A549 treated with CpdA at 1 μM for 4 hours (cell line): ENCODE measurements around the gene TUBA3E. TPM values are rescaled to one million over a fixed set of nuclear protein-coding genes. Genes with fewer than 3 reads are reported as not detected.

ENCODE experiments used
- total RNA-seq: library from RNA; stranded (reverse); fragments of 200-300 nt; extraction: Qiagen RNA extraction; gene quantifications from 5 replicates; pipeline ENCODE4 v1.2.3, GENCODE V29; 2022; ENCODE audit warnings: low read depth

Gene TUBA3E
- not detected in 5 replicates for total RNA-seq

DNA sequence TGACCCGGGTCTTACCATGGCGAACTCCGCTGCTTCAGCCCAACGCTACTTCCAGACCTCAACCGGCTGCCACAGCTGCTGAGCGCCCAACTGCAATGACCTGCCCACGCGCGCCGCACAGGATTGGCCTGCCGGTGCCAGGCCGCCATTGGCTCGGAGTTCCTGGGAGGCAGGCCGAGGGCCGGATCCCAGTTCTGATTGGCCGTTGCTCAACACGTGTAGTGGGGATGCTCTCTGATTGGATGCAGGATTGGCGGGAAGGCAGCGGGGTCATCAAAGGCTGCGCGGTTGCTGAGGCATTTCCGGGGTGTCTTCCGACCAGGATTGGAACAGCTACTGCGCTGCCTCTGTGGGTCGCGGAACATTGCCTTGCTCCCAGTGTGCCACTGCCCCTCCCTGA is at the start of gene TUBA3E:
Gene TUBA3E (minus strand): TSS at position 97 of the 400 bp plus-strand sequence. CDS start 79 bp downstream, at position 18.

DNA sequence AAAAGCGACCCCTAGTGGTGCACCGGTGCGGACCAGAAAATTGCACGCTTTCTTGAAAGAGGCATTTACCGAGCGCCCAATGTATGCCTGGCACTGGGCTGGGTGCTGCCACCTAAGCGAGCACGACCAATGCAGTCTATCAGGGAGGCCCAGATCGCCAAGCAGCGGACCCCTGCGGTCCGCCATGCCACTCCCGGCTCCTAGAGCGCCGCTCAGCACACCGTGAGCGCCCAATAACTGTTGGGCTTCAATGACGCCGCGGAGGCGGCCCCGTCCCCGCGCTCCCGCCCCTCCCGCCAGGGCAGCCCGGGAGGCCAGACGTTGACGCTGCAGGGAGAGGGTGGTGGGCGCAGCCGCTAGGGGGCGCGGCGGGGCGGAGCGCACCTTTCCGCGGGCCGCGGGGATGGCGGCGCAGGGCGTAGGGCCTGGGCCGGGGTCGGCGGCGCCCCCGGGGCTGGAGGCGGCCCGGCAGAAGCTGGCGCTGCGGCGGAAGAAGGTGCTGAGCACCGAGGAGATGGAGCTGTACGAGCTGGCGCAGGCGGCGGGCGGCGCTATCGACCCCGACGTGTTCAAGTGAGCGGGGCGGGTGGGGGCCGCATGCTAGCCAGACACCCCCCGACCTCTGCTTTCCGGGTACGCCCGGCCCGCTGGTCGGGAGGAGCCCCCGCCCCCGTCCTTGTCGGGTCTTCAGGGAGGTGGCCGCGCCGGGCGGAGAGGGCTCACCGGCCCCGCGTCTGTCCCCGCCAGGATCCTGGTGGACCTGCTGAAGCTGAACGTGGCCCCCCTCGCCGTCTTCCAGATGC is 16.2 kb downstream of the TUBA3E start, which contains the start of gene MZT2B:
Gene MZT2B (plus strand): TSS at position 383 of the 803 bp plus-strand sequence. CDS start 21 bp downstream, at position 404.

GRCh38 chr2:130181325-130181879 is 16.8 kb downstream of the TUBA3E start, which contains the start of gene SMPD4:
TSS of gene SMPD4 (minus strand) at chr2:130181602. CDS start at chr2:130176592, 5,010 bp downstream.

GRCh38 chr2:130145006-130145414 is 53.2 kb downstream of the TUBA3E start, which contains the start of gene CCDC74B:
TSS of gene CCDC74B (minus strand) at chr2:130145112. CDS start at chr2:130144996, 116 bp downstream.

Other genes starting within 250 kb of the TUBA3E start
- gene RAB6C, start 218.8 kb downstream of the TUBA3E start, total RNA-seq, result not detected in 5 replicates
- gene POTEF, start 69.2 kb downstream of the TUBA3E start, total RNA-seq, result 0.02 TPM in 1 of 5 replicates, not detected in the others
- 5.0 to 7.5 TPM (median 5.8 TPM) in 5 replicates for gene CCDC74B, start 53.3 kb downstream of the TUBA3E start, total RNA-seq
- gene SMPD4, start 16.8 kb downstream of the TUBA3E start, total RNA-seq, result 66.5 to 78.6 TPM (median 70.9 TPM) in 5 replicates
- 246 to 454 TPM (median 400 TPM) in 5 replicates for gene MZT2B, start 16.2 kb downstream of the TUBA3E start, total RNA-seq
- gene IMP4, start 144.5 kb upstream of the TUBA3E start, total RNA-seq, result 140 to 173 TPM (median 164 TPM) in 5 replicates
- gene PTPN18, start 157.6 kb upstream of the TUBA3E start, total RNA-seq, result 24.8 to 31.6 TPM (median 27.9 TPM) in 5 replicates